Brain microvascular endothelial cell (primary cell): Measurements from ENCODE around the gene ERVV-1.

Experiments used
- DNase-seq: peaks from one replicate; pipeline ENCODE4 v3.0.0-alpha.2; 2020
- H3K27ac ChIP-seq: fragments of 250-450 bp; sonication (Bioruptor Pico); 2 replicates; pipeline ENCODE4 v1.5.1; 2020; ENCODE audit warnings: mild to moderate bottlenecking, moderate library complexity
- H3K27me3 ChIP-seq: fragments of 250-450 bp; sonication (Bioruptor Pico); replicated peaks from 2 replicates; pipeline ENCODE4 v1.5.1; 2020; ENCODE audit warnings: mild to moderate bottlenecking
- H3K36me3 ChIP-seq: fragments of 250-450 bp; sonication (Bioruptor Pico); replicated peaks from 2 replicates; pipeline ENCODE4 v1.5.1; 2020; ENCODE audit warnings: mild to moderate bottlenecking
- H3K4me3 ChIP-seq: 2 replicates; pipeline ENCODE4 v1.5.1; 2011; ENCODE audit warnings: low read depth, mild to moderate bottlenecking, control low read depth, low read length, moderate library complexity
- in situ Hi-C: cut with HindIII; loops from 2 replicates; pipeline ENCODE4 v1.10.0; 2017; ENCODE audit warnings: low sequenced_read_pairs, low pct_ligation_motif_present
- TF ChIP-seq, protein P1 (sequence below): IDR thresholded peaks from 2 replicates; pipeline ENCODE4 v1.5.1; 2011; ENCODE audit warnings: low read depth, mild to moderate bottlenecking, moderate library complexity, low read length, control low read depth, inconsistent platforms; ENCODE audit errors: missing control alignments

The ERVV-1 gene

DNA sequence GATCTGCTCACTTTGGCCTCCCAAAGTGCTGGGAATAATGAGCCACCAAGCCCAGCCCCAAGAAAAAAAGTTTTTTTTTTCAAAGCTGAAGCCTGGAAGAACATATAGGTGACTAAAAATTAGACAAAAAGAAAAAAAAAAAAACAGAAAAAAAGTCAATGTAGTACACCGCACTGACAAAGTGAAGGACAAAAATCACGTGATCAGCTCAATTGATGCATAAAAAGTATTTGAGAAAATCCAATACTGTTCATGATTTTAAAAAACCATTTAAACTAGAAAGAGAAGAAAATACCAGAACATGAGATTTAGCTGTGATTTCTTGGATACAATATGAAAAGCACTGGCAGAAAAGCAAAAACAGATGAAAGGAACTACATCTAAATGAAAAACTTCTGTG is 20.3 kb downstream of the ERVV-1 start:
- DNase-seq = no peak
- TF ChIP-seq, protein P1, sequence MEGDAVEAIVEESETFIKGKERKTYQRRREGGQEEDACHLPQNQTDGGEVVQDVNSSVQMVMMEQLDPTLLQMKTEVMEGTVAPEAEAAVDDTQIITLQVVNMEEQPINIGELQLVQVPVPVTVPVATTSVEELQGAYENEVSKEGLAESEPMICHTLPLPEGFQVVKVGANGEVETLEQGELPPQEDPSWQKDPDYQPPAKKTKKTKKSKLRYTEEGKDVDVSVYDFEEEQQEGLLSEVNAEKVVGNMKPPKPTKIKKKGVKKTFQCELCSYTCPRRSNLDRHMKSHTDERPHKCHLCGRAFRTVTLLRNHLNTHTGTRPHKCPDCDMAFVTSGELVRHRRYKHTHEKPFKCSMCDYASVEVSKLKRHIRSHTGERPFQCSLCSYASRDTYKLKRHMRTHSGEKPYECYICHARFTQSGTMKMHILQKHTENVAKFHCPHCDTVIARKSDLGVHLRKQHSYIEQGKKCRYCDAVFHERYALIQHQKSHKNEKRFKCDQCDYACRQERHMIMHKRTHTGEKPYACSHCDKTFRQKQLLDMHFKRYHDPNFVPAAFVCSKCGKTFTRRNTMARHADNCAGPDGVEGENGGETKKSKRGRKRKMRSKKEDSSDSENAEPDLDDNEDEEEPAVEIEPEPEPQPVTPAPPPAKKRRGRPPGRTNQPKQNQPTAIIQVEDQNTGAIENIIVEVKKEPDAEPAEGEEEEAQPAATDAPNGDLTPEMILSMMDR = no peak
- in situ Hi-C loops = no loop called here

DNA sequence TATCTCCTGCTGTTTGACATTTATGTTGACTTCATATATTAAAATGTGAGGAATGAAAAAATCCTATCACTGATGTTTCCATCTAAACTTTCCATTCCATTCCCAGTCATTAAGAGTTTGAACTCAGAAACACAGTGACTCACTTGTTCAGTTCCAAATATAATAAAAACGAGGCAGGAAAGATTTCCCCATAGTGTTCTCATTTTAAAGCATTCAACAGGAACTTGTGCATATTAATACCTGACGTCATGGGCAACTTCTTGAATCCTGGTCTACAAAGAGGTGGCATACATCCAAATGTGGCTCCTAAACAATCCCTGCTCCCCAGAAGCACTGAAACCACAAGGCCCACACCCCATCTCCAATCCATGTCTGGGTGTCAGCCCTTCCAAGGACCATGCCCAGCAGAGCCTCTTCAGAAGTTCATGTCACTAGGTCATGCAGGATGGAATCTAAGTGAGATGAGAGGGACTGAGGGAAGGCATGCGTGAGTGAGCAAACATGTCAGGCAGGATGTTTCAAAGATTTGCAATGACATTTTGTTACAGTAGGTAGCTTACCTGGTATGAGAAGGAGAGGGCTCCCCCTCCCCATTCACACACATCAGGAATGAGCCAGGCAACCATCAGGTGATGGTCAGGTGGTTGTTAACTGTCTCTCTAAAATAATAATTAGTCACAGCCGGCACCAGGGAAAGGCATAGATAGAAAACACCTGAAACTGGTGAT is 21.4 kb downstream of the ERVV-1 start:
- Histone ChIP-seq H3K4me3 (no peak overlapping the region), H3K36me3 (no peaks in the 10 kb centered on the region), H3K27ac (no peak overlapping the region), H3K27me3 (no peaks in the 10 kb centered on the region)
- no peak for DNase-seq
- in situ Hi-C loops = no loop called here
- TF ChIP-seq, protein P1 = no peak

More for the DNA sequence above, 20.3 kb downstream of the ERVV-1 start:
- H3K4me3 ChIP-seq = no peak overlapping the region
- no peaks in the 10 kb centered on the region for H3K27me3 ChIP-seq
- no peak overlapping the region for H3K27ac ChIP-seq
- no peaks in the 10 kb centered on the region for H3K36me3 ChIP-seq

DNA sequence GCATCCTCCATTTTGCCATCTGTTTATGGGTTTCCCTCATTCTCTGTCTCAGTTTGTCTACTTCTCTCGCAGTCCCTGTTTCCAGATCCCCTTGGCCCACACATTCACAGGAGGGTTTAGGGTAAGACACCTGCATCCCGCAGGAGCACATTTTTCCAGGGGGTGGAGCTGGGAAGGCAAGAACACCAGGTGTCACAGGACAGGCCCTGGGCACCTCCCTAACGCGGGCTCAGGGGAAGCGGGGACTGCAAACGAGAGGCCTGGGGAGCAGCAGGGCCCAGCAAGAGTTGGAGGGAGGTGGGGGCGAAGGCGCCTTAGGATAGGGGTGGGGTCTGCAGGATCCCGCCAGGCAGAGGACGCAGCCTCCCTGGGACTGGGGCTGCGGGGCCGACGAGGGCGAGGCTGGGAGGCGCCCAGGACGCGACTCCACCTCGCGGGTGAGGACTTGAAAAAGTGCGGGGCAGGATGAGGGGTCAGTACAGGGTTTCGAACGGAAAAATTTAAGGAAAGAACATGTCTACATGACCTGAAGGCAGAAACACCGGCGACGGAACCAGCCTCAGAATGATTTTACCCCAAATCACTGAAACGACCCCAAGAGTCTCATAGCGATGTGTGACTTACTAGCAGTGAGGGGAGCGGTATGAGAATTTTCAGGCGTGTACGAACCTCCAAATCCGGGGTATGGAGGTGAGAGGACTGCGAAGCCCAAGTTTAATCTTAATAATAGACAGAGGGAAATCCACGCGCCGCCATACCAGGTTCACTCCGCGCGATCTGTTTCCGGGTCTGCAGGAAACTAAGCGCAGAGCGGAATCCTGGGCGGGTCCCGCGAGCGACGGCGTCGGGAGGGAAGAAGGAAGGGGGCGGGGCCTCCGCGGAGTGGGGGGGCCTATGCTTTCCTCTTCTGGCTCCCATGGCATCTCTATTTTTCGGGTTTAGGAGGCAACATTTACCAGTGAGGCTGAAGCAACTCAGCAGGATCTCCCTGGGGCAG is 23.7 kb downstream of the ERVV-1 start:
- peak; percentile 56 for DNase-seq
- TF ChIP-seq, protein P1 = no peak
- in situ Hi-C loops = no loop called here
- H3K27ac ChIP-seq = peak overlapping the region; percentile 39
- no peaks in the 10 kb centered on the region for H3K36me3 ChIP-seq
- H3K27me3 ChIP-seq = no peaks in the 10 kb centered on the region
- peak overlapping the region; percentile 58 for H3K4me3 ChIP-seq

- Histone ChIP-seq H3K27ac (no peak overlapping the region), H3K27me3 (no peaks in the 10 kb centered on the region), H3K4me3 (no peak overlapping the region), H3K36me3 (no peaks in the 10 kb centered on the region)
- no peak for DNase-seq
- TF ChIP-seq, protein P1 = no peak
- in situ Hi-C loops = no loop called here
Measured at GRCh38 chr19:53041366-53041765, 27.6 kb downstream of the ERVV-1 start.

DNA sequence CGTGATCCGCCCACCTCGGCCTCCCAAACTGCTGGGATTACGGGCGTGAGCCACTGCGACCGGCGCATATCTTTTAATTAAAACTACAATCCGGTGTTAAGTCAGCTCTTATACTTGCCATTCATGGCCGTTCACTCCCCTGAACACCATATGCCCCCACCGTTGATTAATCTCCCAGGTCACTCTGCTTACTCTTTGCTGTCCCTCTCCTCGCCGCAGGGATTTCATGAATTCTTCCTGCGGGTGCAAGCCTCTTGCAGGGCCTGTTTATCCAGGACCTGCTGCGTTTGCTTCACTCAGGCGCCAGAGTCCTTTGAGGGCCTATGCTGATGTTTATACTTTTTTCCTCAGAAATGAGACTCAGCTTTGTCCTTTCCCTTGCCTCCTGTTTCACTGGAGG is 31.8 kb downstream of the ERVV-1 start:
- no peaks in the 10 kb centered on the region for H3K27me3 ChIP-seq
- H3K4me3 ChIP-seq = no peak overlapping the region
- no peaks in the 10 kb centered on the region for H3K36me3 ChIP-seq
- H3K27ac ChIP-seq = no peak overlapping the region
- in situ Hi-C loops = no loop called here
- DNase-seq = no peak
- TF ChIP-seq, protein P1 = no peak
